Measurements from ENCODE around the gene MYH9. TPM values are rescaled to one million over a fixed set of nuclear protein-coding genes. Genes with fewer than 3 reads are reported as not detected.

Gene MYH9
- total and polyA plus RNA-seq, 7 donors: 35.6 to 214 (median 92.0) TPM

DNA sequence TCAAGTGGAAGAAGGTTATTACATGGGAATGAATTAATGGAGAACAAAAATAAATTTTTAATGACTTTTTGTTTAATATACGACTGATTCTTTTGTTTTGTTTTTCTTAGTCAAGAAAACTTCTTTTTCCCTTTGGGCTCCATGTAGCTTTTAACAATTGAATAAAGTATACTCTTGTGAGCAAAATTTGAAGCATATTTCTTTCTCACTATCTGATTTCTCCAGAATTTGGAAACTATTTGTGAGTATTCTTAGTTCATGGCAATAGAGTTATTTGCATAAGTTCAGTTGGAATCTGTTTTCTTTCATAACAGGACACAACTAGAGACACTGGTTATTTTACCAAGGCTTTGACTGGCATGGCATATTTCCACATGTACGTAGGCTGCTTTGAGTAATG, 138.6 kb downstream of the MYH9 start:
- Histone ChIP-seq H3K4me1 (peaks cover 14% of the 10 kb centered on the region), H3K9me3 (no peaks in the 10 kb centered on the region), H3K4me3 (no peak overlapping the region), H3K27ac (no peak overlapping the region), H3K36me3 (ENCODE audit: insufficient read depth in 1 of 2, low read depth in 1 of 2) (no peaks in the 10 kb centered on the region), H3K27me3 (ENCODE audit: insufficient read depth in 3 of 3, low read length in 2 of 3) (no peaks in the 10 kb centered on the region)
- no peak for DNase-seq
- no peak for ATAC-seq
- 92 to 95% (median 95%) methylated on average over 2 of the region's 2 CpGs for WGBS, 3 donors
- TF ChIP-seq, protein P1, sequence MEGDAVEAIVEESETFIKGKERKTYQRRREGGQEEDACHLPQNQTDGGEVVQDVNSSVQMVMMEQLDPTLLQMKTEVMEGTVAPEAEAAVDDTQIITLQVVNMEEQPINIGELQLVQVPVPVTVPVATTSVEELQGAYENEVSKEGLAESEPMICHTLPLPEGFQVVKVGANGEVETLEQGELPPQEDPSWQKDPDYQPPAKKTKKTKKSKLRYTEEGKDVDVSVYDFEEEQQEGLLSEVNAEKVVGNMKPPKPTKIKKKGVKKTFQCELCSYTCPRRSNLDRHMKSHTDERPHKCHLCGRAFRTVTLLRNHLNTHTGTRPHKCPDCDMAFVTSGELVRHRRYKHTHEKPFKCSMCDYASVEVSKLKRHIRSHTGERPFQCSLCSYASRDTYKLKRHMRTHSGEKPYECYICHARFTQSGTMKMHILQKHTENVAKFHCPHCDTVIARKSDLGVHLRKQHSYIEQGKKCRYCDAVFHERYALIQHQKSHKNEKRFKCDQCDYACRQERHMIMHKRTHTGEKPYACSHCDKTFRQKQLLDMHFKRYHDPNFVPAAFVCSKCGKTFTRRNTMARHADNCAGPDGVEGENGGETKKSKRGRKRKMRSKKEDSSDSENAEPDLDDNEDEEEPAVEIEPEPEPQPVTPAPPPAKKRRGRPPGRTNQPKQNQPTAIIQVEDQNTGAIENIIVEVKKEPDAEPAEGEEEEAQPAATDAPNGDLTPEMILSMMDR (IDR thresholded peaks at IDR 0.05): no peak
- intact Hi-C loops (cut with DNase I): loop anchor here in 1 of 2 donors (5.0 kb wide), 1 partner anchor 33 kb away; no protein-coding TSS in a partner anchor

DNA sequence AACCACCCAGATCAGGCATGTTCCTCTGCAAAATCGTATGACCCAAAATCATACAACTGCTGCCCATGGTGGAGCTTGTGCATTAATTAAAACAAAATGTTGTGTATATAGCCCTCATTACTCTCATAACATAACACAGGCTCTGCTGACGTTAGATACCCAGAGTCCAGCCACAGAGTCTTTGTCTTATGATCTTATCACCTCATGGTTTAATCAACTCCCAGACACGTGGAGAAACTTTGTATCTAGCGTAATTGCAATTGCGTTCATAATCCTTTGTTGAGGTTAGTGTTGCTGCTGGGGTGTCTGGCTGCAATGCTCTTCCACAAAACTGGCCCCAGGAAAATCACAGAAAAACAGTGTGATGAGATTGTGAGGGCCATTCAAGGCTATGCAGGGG, 139.8 kb downstream of the MYH9 start:
- DNase-seq (no peak), ATAC-seq (no peak)
- Histone ChIP-seq H3K4me3 (no peak overlapping the region), H3K27me3 (ENCODE audit: insufficient read depth in 3 of 3, low read length in 2 of 3) (no peaks in the 10 kb centered on the region), H3K9me3 (no peaks in the 10 kb centered on the region), H3K27ac (no peak overlapping the region), H3K4me1 (peaks cover 20% of the 10 kb centered on the region), H3K36me3 (ENCODE audit: insufficient read depth in 1 of 2, low read depth in 1 of 2) (no peaks in the 10 kb centered on the region)
- intact Hi-C loops (cut with DNase I): loop anchor here in 1 of 2 donors (5.0 kb wide), 1 partner anchor 34 kb away; no protein-coding TSS in a partner anchor
- TF ChIP-seq, protein P1 (IDR thresholded peaks at IDR 0.05): no peak
- WGBS, 3 donors: 81 to 94% (median 83%) methylated on average over 5 of the region's 5 CpGs

DNA sequence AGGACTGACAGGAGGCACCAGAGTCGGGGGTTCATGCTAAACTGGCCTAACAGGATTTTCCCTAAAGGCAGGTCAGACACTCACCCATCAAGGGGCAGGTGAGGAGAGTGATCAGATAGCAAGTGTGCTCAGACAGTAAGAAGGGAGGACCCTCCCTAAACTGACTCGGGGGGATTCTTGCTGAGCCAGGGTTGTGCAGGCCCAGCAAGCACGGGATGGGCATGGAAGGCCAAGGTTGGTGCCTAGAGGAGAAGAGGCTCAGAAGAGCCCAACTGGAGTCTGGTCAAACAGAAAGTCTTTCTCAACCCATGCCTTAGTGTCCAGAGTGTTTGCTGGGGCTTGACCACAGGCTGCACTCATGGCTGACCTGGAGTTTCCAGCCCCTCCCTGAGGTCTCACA, 141.0 kb downstream of the MYH9 start:
- H3K4me3 ChIP-seq: no peak overlapping the region
- H3K27me3 ChIP-seq (ENCODE audit: insufficient read depth in 3 of 3, low read length in 2 of 3): no peaks in the 10 kb centered on the region
- H3K36me3 ChIP-seq (ENCODE audit: insufficient read depth in 1 of 2, low read depth in 1 of 2): no peaks in the 10 kb centered on the region
- ATAC-seq (no peak), DNase-seq (no peak)
- intact Hi-C loops (cut with DNase I): loop anchor here in 1 of 2 donors (5.0 kb wide), 1 partner anchor 36 kb away; no protein-coding TSS in a partner anchor
- 83 to 90% (median 87%) methylated on average over 3 of the region's 3 CpGs for WGBS, 3 donors
- no peaks in the 10 kb centered on the region for H3K9me3 ChIP-seq
- H3K27ac ChIP-seq: no peak overlapping the region
- TF ChIP-seq, protein P1 (IDR thresholded peaks at IDR 0.05): no peak
- H3K4me1 ChIP-seq: peaks cover 20% of the 10 kb centered on the region

DNA sequence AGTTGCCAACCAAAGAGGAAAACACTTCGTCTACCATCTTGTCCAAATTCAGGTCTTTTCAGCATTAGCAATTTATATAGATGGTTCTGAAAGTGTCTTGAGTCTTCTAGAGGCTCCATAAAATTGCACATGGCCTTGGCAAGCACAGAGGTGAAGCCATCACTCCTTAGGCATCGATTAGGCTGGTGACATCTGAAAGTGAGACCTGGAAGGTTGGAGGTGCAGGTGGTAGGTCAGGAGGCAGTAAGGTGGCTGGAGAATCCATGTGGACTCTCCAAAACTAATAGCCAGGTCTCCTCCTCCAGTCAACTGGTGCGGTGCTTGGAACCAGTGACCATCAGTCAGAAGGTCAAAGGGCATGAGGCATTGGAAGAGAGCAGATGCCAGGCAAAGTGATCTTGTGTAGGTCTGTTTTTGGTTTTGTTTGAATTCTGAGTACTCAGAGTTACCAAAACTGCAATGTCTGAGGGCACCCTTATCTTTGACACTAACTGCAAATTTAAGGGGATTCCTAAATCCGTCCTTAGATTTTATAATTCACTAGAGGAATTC, 141.9 kb downstream of the MYH9 start:
- no peak overlapping the region for H3K4me3 ChIP-seq
- 63 to 88% (median 66%) methylated on average over 4 of the region's 4 CpGs for WGBS, 3 donors

More for the DNA sequence above, 141.9 kb downstream of the MYH9 start:
- Histone ChIP-seq H3K36me3 (ENCODE audit: insufficient read depth in 1 of 2, low read depth in 1 of 2) (no peaks in the 10 kb centered on the region), H3K4me1 (peaks cover 20% of the 10 kb centered on the region), H3K27me3 (ENCODE audit: insufficient read depth in 3 of 3, low read length in 2 of 3) (no peaks in the 10 kb centered on the region), H3K27ac (no peak overlapping the region), H3K9me3 (no peaks in the 10 kb centered on the region)
- intact Hi-C loops (cut with DNase I): loop anchor here in 1 of 2 donors (5.0 kb wide), 1 partner anchor 36 kb away; no protein-coding TSS in a partner anchor
- TF ChIP-seq, protein P1 (IDR thresholded peaks at IDR 0.05): no peak
- ATAC-seq (no peak), DNase-seq (no peak)

Data from psoas muscle (tissue), 8 donors.